ENCODE measurements around the gene PCDH17. TPM values are rescaled to one million over a fixed set of nuclear protein-coding genes. Genes with fewer than 3 reads are reported as not detected.

Gene PCDH17
- total and polyA plus RNA-seq, 2 experiments from 2014 or later, result 3.2 to 10.3 TPM

GRCh38 chr13:57588639-57589038 is 42.9 kb upstream of the PCDH17 start:
- Histone ChIP-seq H3K4me1 (ENCODE audit: insufficient read depth) (no peaks in the 10 kb centered on the region), H2AFZ (no peak overlapping the region), H3K79me2 (no peaks in the 10 kb centered on the region), H3K9me3 (ENCODE audit: low read depth) (no peaks in the 10 kb centered on the region), H3K27ac (no peak overlapping the region), H3K4me2 (no peak overlapping the region), H3K4me3 (no peak overlapping the region), H3K27me3 (no peaks in the 10 kb centered on the region), H4K20me1 (ENCODE audit: insufficient read depth, poor library complexity, severe bottlenecking) (no peaks in the 10 kb centered on the region), H3K9me2 (replicated peaks; ENCODE audit: insufficient read depth) (no peaks in the 10 kb centered on the region), H3K36me3 (replicated peaks; ENCODE audit: insufficient read depth, low read depth) (no peaks in the 10 kb centered on the region)
- 97% methylated on average over 3 of the region's 3 CpGs for WGBS (ENCODE audit: low lambda C conversion rate, missing lambda C conversion rate)
- DNase-seq (ENCODE audit: low spot score), result no peak
- TF ChIP-seq EZH2phosphoT487 (IDR thresholded peaks at IDR 0.05; ENCODE audit: low read depth, severe bottlenecking, unreplicated experiment), result no peak
- no peak for TF ChIP-seq EZH2 (IDR thresholded peaks at IDR 0.05; ENCODE audit: borderline replicate concordance)
- no peak for TF ChIP-seq CTCF (IDR thresholded peaks at IDR 0.05; ENCODE audit: poor library complexity)

- Histone ChIP-seq H3K27ac (no peak overlapping the region), H4K20me1 (ENCODE audit: insufficient read depth, poor library complexity, severe bottlenecking) (no peaks in the 10 kb centered on the region), H3K79me2 (no peaks in the 10 kb centered on the region), H3K36me3 (replicated peaks; ENCODE audit: insufficient read depth, low read depth) (no peaks in the 10 kb centered on the region), H3K4me3 (no peak overlapping the region), H3K9me2 (replicated peaks; ENCODE audit: insufficient read depth) (no peaks in the 10 kb centered on the region), H3K9me3 (ENCODE audit: low read depth) (no peaks in the 10 kb centered on the region), H3K4me2 (no peak overlapping the region), H3K27me3 (no peaks in the 10 kb centered on the region), H2AFZ (no peak overlapping the region), H3K4me1 (ENCODE audit: insufficient read depth) (no peaks in the 10 kb centered on the region)
- DNase-seq (ENCODE audit: low spot score), result no peak
- TF ChIP-seq EZH2 (IDR thresholded peaks at IDR 0.05; ENCODE audit: borderline replicate concordance) (no peak), EZH2phosphoT487 (IDR thresholded peaks at IDR 0.05; ENCODE audit: low read depth, severe bottlenecking, unreplicated experiment) (no peak), CTCF (IDR thresholded peaks at IDR 0.05; ENCODE audit: poor library complexity) (no peak)
- WGBS (ENCODE audit: low lambda C conversion rate, missing lambda C conversion rate), result 93% methylated on average over 1 of the region's 1 CpG
Measured at GRCh38 chr13:57595775-57596174, 35.8 kb upstream of the PCDH17 start.

- Histone ChIP-seq H3K36me3 (replicated peaks; ENCODE audit: insufficient read depth, low read depth) (no peaks in the 10 kb centered on the region), H3K9me3 (ENCODE audit: low read depth) (no peaks in the 10 kb centered on the region), H3K4me1 (ENCODE audit: insufficient read depth) (no peaks in the 10 kb centered on the region), H3K4me2 (no peak overlapping the region), H3K4me3 (no peak overlapping the region), H3K27ac (no peak overlapping the region), H4K20me1 (ENCODE audit: insufficient read depth, poor library complexity, severe bottlenecking) (no peaks in the 10 kb centered on the region), H3K9me2 (replicated peaks; ENCODE audit: insufficient read depth) (no peaks in the 10 kb centered on the region), H3K79me2 (no peaks in the 10 kb centered on the region), H2AFZ (no peak overlapping the region), H3K27me3 (no peaks in the 10 kb centered on the region)
- no peak for DNase-seq (ENCODE audit: low spot score)
- 31% methylated on average over 3 of the region's 3 CpGs for WGBS (ENCODE audit: low lambda C conversion rate, missing lambda C conversion rate)
- TF ChIP-seq EZH2phosphoT487 (IDR thresholded peaks at IDR 0.05; ENCODE audit: low read depth, severe bottlenecking, unreplicated experiment) (no peak), CTCF (IDR thresholded peaks at IDR 0.05; ENCODE audit: poor library complexity) (no peak), EZH2 (IDR thresholded peaks at IDR 0.05; ENCODE audit: borderline replicate concordance) (no peak)
Measured at GRCh38 chr13:57601536-57601935, 30.0 kb upstream of the PCDH17 start.

GRCh38 chr13:57604442-57604841 is 27.1 kb upstream of the PCDH17 start:
- Histone ChIP-seq H3K4me2 (no peak overlapping the region), H3K79me2 (no peaks in the 10 kb centered on the region), H2AFZ (no peak overlapping the region), H3K4me1 (ENCODE audit: insufficient read depth) (no peaks in the 10 kb centered on the region), H3K36me3 (replicated peaks; ENCODE audit: insufficient read depth, low read depth) (no peaks in the 10 kb centered on the region), H4K20me1 (ENCODE audit: insufficient read depth, poor library complexity, severe bottlenecking) (no peaks in the 10 kb centered on the region), H3K4me3 (no peak overlapping the region), H3K27ac (no peak overlapping the region), H3K9me3 (ENCODE audit: low read depth) (no peaks in the 10 kb centered on the region), H3K27me3 (no peaks in the 10 kb centered on the region), H3K9me2 (replicated peaks; ENCODE audit: insufficient read depth) (no peaks in the 10 kb centered on the region)
- no peak for DNase-seq (ENCODE audit: low spot score)
- TF ChIP-seq EZH2phosphoT487 (IDR thresholded peaks at IDR 0.05; ENCODE audit: low read depth, severe bottlenecking, unreplicated experiment), result no peak
- TF ChIP-seq CTCF (IDR thresholded peaks at IDR 0.05; ENCODE audit: poor library complexity), result no peak
- WGBS (ENCODE audit: low lambda C conversion rate, missing lambda C conversion rate), result 65% methylated on average over 2 of the region's 2 CpGs
